ENCODE measurements around the gene ERAL1.

The ERAL1 gene

DNA sequence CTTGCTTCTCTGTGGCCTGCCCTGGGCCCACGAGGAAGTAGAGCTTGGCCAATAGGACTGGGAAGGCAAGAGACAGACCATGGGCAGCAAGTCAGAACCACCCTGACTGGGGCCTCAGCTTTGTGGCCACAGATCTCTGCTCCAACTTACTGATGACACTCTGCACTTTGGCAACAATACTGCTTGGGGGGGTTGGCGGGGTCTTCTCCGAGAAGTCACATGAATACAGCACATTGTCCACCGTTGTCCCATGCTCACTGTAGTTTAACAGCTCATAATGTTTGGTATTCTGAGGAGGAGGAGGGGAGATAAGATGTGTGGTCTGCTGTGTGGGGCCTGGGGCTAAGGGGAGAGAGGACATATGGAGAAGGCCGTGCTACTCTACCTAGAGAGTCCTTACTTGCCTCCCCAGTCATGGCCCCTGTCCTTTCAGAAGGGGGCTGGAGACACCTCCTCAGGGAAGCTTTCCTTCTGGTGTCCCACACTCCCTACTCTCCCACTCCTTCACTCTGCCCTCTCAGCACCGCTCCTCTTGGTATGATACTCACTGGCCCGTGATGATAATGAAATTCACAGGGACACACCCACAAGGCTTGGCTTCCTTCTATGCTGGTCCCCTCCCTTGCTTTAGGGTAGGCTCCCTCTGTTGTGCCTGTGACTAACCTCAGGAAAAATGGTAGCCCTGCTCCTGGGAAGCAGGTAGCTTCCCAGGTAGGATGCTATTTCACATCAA is 52.1 kb downstream of the ERAL1 start:
- Histone ChIP-seq H3K27ac (replicated peaks) (no peak overlapping the region), H3K4me3 (replicated peaks; ENCODE audit: insufficient read depth, low read length) (no peak overlapping the region), H3K27me3 (ENCODE audit: insufficient read depth, poor library complexity, severe bottlenecking) (no peaks in the 10 kb centered on the region)
- no peak for TF ChIP-seq SPI1 (IDR thresholded peaks at IDR 0.05; ENCODE audit: borderline replicate concordance, low read depth)
- 0 out of 2 replicates have a peak, but pooled peaks have one; percentile 3 for TF ChIP-seq POLR2AphosphoS5 (IDR thresholded peaks at IDR 0.05; ENCODE audit: low read depth)
- TF ChIP-seq, protein P1, sequence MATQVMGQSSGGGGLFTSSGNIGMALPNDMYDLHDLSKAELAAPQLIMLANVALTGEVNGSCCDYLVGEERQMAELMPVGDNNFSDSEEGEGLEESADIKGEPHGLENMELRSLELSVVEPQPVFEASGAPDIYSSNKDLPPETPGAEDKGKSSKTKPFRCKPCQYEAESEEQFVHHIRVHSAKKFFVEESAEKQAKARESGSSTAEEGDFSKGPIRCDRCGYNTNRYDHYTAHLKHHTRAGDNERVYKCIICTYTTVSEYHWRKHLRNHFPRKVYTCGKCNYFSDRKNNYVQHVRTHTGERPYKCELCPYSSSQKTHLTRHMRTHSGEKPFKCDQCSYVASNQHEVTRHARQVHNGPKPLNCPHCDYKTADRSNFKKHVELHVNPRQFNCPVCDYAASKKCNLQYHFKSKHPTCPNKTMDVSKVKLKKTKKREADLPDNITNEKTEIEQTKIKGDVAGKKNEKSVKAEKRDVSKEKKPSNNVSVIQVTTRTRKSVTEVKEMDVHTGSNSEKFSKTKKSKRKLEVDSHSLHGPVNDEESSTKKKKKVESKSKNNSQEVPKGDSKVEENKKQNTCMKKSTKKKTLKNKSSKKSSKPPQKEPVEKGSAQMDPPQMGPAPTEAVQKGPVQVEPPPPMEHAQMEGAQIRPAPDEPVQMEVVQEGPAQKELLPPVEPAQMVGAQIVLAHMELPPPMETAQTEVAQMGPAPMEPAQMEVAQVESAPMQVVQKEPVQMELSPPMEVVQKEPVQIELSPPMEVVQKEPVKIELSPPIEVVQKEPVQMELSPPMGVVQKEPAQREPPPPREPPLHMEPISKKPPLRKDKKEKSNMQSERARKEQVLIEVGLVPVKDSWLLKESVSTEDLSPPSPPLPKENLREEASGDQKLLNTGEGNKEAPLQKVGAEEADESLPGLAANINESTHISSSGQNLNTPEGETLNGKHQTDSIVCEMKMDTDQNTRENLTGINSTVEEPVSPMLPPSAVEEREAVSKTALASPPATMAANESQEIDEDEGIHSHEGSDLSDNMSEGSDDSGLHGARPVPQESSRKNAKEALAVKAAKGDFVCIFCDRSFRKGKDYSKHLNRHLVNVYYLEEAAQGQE (IDR thresholded peaks at IDR 0.05; ENCODE audit: insufficient replicate concordance, low read depth): no peak
- no peak for DNase-seq (ENCODE audit: low read depth in 1 of 2, low spot score in 1 of 2)

DNA sequence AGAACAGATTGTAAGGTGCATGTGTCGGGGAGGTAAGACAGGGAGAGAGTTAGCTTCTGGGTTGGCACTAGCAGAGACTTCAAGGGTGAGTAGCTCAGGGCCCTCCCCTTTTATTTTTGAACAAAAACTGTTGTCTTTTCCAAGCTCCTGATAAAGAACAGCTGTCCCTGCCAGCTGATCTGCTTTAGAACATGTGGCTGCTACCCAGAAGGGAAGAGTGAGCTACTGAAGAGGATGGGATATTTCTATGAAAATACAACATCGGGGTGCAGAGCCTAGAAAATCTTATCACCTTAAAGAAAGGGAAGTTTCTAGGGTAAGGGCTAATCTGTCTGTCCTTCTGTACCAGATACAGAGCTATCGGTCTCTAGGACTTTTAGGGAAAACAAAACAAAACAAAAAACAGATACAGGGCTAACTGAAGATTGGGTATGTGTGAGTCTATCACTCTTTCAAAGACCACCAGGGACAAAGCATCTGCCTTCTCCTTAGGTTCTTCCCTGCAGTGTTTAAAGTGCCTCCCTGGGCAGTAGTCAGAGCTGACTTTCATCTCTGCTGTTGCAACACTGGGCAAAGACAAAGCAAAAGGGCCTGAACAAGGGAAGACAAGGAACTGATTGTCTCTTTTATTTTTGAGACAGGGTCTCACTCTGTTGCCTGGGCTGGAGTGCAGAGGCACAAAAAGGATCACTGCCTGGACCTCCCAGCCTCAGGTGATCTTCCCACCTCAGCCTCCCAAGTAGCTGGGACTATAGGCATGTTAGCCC is 53.1 kb downstream of the ERAL1 start:
- H3K4me3 ChIP-seq (replicated peaks; ENCODE audit: insufficient read depth, low read length): no peak overlapping the region
- TF ChIP-seq, protein P1 (IDR thresholded peaks at IDR 0.05; ENCODE audit: insufficient replicate concordance, low read depth): no peak
- TF ChIP-seq SPI1 (IDR thresholded peaks at IDR 0.05; ENCODE audit: borderline replicate concordance, low read depth) (no peak), POLR2AphosphoS5 (IDR thresholded peaks at IDR 0.05; ENCODE audit: low read depth) (0 out of 2 replicates have a peak, but pooled peaks have one; percentile 7)
- TF ChIP-seq, protein P2, sequence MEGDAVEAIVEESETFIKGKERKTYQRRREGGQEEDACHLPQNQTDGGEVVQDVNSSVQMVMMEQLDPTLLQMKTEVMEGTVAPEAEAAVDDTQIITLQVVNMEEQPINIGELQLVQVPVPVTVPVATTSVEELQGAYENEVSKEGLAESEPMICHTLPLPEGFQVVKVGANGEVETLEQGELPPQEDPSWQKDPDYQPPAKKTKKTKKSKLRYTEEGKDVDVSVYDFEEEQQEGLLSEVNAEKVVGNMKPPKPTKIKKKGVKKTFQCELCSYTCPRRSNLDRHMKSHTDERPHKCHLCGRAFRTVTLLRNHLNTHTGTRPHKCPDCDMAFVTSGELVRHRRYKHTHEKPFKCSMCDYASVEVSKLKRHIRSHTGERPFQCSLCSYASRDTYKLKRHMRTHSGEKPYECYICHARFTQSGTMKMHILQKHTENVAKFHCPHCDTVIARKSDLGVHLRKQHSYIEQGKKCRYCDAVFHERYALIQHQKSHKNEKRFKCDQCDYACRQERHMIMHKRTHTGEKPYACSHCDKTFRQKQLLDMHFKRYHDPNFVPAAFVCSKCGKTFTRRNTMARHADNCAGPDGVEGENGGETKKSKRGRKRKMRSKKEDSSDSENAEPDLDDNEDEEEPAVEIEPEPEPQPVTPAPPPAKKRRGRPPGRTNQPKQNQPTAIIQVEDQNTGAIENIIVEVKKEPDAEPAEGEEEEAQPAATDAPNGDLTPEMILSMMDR (IDR thresholded peaks at IDR 0.05; ENCODE audit: insufficient read depth, low read length): no peak
- no peak overlapping the region for H3K27ac ChIP-seq (replicated peaks)
- no peak for DNase-seq (ENCODE audit: low read depth in 1 of 2, low spot score in 1 of 2)
- no peaks in the 10 kb centered on the region for H3K27me3 ChIP-seq (ENCODE audit: insufficient read depth, poor library complexity, severe bottlenecking)

DNA sequence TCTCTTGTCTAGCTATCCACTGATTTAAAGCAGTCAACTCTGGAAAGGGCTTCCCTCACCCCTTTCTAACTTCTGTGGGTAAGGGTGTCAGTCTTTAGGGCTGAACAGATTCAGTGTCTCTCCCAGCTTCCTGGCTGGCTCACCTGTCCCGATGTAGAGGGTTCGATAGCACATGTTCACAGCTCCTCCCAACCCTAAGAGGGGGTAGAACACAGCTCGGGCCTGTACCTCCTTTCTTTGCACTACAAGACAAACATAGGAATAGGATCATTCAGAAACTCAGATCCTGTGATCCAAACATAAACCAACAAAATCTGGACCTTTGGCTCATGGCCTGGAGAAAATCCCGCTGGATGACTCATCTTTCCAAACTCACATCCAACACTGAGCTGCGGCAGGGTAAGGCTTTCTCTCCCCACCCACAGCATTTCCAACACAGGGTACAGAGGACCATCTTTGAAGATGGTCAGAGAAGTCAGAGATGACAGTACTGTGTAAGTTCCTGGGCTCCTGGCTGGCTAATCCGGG is 53.9 kb downstream of the ERAL1 start:
- TF ChIP-seq GABPA (IDR thresholded peaks at IDR 0.05; ENCODE audit: low read depth): no peak
- no peak for TF ChIP-seq POLR2AphosphoS5 (IDR thresholded peaks at IDR 0.05; ENCODE audit: low read depth)
- TF ChIP-seq, protein P2 (IDR thresholded peaks at IDR 0.05; ENCODE audit: insufficient read depth, low read length): no peak
- TF ChIP-seq SPI1 (IDR thresholded peaks at IDR 0.05; ENCODE audit: borderline replicate concordance, low read depth): no peak
- TF ChIP-seq, protein P1 (IDR thresholded peaks at IDR 0.05; ENCODE audit: insufficient replicate concordance, low read depth): no peak
- no peak overlapping the region for H3K4me3 ChIP-seq (replicated peaks; ENCODE audit: insufficient read depth, low read length)
- DNase-seq (ENCODE audit: low read depth in 1 of 2, low spot score in 1 of 2): no peak
- no peak overlapping the region for H3K27ac ChIP-seq (replicated peaks)
- no peaks in the 10 kb centered on the region for H3K27me3 ChIP-seq (ENCODE audit: insufficient read depth, poor library complexity, severe bottlenecking)
